GM19372 (cell line): ENCODE measurements around the gene LAMA1.
"Not testable (repeated sequence)": the region's sequence is repeated elsewhere in the genome, so short reads cannot be mapped to it uniquely, and the experiment has no call there.

ENCODE experiments used
- ATAC-seq: cut with Tn5 transposase; IDR thresholded peaks from one replicate; pipeline ENCODE4 v1.9.1; 2021; ENCODE audit warnings: mild to moderate bottlenecking, low read depth, moderate library complexity; ENCODE audit not compliant: unreplicated experiment

Gene LAMA1, protein sequence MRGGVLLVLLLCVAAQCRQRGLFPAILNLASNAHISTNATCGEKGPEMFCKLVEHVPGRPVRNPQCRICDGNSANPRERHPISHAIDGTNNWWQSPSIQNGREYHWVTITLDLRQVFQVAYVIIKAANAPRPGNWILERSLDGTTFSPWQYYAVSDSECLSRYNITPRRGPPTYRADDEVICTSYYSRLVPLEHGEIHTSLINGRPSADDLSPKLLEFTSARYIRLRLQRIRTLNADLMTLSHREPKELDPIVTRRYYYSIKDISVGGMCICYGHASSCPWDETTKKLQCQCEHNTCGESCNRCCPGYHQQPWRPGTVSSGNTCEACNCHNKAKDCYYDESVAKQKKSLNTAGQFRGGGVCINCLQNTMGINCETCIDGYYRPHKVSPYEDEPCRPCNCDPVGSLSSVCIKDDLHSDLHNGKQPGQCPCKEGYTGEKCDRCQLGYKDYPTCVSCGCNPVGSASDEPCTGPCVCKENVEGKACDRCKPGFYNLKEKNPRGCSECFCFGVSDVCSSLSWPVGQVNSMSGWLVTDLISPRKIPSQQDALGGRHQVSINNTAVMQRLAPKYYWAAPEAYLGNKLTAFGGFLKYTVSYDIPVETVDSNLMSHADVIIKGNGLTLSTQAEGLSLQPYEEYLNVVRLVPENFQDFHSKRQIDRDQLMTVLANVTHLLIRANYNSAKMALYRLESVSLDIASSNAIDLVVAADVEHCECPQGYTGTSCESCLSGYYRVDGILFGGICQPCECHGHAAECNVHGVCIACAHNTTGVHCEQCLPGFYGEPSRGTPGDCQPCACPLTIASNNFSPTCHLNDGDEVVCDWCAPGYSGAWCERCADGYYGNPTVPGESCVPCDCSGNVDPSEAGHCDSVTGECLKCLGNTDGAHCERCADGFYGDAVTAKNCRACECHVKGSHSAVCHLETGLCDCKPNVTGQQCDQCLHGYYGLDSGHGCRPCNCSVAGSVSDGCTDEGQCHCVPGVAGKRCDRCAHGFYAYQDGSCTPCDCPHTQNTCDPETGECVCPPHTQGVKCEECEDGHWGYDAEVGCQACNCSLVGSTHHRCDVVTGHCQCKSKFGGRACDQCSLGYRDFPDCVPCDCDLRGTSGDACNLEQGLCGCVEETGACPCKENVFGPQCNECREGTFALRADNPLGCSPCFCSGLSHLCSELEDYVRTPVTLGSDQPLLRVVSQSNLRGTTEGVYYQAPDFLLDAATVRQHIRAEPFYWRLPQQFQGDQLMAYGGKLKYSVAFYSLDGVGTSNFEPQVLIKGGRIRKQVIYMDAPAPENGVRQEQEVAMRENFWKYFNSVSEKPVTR (N-terminal part only)

DNA sequence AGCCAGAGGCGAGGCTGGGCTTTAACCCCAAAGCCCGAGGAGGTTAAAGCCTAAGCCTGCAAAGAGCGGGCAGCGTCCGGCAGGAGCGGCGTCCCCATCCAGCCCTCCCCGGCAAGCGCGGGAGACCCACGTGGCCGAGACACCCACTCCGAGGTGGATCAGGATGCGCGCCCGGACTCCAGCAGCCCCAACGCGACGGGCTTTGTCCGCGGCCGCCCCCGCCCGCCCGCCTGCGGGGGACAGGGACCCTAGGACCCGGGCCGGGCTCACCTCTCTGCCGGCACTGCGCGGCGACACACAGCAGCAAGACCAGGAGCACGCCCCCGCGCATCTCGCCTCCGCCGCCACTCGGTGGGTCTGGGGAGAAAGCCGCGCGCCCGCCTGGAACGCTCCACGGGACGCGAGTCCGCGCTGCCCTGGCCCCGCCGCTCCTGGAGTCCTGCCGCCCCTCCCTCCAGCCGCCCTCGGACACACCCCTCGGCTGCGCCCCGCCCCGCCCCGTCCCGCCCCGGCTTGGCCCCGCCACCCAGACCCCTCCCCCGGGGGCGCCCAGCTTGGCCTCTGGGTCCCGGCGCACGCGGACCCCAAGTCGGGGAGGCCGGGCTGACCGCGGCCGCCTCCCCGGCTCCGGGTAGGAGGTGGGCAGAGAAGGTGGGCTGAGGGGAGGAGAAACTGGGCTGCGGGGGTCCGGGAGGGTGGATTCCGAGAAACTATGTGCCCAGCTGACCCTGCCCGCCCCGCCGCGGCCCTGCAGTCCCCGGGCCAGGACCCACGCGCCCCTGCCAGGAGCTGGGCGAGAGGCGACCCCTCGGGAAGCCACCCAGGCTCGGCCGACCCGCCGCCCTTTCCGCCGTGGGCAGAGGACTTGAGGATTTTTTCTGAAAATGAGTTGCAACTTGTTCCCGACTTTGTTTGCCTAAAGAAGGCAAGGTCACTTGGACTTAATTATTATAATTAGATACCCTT, at the start of gene LAMA1:
LAMA1 (minus strand) TSS at position 408 of the 966 bp plus-strand sequence; CDS start at position 331, 77 bp downstream.
- no peak for ATAC-seq

DNA sequence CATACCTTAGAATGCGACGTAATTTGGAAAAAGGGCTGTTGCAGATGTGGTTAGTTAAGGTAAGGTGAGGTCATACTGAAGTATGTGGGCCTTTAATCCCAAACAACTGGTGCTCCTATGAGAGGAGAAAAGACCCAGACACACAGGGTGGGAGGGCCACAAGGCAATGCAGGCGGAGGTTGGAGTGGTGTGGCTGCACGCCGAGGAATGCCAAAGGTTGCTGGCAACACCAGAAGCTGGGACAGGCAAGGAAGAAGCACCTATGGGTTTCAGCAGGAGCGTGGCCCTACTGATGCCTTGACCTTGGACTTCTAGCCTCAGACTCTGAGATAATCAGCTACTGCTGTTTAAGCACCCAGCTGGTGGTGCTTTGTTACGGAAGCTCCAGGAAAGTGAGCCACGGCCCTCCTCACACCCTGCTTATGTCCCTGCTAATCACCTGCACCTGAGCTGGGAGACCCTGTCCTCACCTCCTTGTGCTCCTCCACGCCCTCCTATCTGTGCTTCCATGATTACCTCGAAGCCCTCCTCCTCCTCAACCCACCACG, 48.3 kb upstream of the LAMA1 start:
- no peak for ATAC-seq

DNA sequence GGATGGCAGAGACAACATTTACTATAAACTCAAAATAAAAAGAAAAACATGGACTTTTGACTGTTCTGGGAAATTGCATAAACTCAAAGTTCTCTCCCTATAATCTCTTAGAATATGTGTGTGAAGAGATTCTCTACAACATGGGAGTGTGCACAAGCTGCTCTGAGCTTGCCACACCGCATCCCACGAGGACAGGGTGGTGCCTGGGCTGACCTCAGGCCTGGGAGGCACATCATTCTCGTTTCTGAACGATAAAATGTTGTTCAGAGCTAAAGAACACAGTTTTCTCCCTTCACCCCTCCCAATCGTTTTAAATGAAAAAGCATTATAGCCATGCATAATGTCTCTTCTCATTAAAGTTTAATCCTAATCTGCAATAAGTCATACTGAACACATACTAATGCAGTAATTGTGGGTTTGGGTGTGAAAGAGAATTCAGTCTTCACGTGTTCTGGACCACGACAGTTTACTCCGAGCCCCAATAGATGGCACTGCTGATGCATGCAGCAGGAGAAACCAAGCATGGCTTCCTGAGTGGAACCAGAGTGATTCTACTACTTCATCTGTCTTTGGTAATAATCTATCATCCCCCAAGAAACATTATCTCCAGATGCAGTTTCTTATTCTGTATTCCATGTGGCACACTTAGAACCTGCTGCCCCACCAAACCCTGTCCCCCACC, 46.9 kb upstream of the LAMA1 start:
- ATAC-seq, result no peak

DNA sequence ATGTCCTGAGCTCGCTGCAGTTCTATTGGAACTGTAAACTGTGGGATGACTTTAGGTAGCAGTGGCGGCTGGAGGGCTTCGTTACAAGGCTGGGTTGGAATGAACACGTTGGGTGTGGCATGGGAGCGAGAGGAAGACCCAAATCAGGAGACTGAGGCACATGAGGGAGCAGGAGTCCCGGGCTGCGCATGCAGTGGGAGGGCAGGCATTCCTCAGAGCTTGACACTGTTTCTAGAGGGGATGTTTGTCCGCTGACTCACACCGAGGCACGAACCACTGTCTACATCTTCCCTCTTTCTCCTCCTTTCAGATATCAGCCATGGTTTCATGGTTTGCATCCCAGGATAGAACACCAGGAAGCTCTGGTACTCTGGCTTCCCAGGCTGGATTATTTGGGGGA, 40.6 kb upstream of the LAMA1 start:
- no peak for ATAC-seq

DNA sequence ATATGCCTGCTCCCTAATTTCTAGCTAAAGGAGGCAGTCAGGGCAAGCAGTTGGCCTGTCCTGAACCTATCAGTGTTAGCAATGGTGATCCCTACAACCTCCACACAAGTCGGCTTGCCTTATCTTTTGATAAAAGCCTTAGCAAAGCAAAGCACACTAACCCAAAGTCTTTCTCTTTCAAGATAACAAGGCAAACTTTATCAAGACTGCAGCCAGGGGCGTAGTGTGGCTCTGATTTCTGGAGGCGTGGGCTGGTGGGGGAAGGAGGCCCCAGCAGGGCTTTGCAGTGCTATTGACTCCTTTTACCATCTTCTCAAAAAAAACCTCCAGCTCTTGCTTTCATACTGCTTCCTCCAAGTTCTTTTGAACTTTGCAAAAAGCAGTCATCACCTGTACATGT, 40.2 kb upstream of the LAMA1 start:
- no peak for ATAC-seq

DNA sequence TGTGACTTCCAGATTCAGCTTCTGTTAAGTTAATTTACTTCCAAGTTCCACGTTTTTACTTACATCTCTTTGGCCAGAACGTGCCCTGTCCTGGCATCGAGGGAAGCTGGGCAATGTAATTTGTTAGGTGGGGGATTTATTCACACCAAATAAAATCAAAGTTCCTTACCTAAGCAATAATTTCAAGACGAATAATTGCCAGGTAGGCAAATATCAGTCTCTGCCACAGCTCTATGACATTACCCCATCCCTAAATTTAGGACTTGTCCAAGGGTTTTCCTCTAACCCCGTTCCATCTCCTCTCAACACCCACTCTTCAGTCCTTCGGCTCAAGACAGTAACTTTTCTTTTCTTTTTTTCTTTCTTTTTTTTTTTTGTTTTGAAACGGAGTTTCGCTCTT, 38.3 kb upstream of the LAMA1 start:
- ATAC-seq, result no peak

DNA sequence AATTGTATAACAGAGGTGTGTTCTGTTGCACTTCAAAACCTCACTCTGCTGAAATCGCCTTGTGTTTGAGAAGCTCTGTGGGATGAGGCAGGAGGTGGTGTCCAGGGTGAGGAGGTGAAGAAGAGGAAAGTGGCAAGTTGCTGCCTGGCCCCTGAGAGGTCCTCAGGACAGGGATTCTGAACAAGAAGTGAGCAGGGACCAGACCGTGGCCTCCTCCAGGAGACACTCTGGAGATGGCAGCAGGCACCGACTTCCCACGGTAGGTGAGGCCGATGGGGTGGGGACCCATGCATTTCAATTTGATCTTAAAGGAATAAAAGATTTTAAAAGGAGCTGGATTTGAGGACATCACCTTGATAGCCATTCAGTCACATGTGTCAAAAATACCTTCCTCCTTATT, 37.5 kb upstream of the LAMA1 start:
- ATAC-seq, result no peak

DNA sequence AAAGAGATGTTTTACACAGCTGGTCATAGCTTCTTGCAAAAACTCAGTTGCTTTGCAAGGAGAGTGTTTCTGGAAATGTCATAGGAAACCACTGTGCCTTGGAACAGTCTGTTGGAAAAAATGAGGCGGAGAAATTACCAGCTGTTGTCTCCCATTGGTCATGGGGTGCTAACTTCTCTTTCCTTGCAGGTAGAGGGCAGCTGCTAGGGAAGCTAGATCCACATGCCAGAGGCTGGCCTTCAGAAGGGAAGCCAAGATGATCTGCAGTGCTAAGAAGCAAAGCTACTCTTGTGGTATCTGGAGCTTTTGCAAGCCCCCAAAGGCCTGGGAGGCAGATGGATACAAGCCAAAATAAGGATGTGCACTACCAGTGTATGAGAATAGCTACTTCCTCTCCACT, 34.8 kb upstream of the LAMA1 start:
- no peak for ATAC-seq

DNA sequence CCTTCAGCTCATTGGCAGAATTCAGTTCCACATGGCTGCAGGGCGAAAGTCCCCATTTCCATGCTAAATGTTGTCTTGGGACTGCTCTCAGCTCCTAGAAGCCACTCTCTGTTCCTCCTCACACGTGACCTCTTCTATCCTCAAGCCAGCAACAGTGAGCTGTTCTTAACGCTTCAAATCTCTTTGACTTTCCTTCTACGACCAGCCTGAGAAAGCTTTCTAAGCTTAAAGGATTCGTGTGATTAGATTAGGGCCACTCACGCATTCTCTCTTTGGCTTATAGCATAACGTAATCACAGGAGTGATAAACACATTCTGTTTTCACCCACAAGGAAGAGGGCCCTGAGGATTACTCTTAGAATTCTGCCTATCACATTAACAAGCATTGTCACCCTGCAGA, 29.8 kb upstream of the LAMA1 start:
- ATAC-seq, result no peak

DNA sequence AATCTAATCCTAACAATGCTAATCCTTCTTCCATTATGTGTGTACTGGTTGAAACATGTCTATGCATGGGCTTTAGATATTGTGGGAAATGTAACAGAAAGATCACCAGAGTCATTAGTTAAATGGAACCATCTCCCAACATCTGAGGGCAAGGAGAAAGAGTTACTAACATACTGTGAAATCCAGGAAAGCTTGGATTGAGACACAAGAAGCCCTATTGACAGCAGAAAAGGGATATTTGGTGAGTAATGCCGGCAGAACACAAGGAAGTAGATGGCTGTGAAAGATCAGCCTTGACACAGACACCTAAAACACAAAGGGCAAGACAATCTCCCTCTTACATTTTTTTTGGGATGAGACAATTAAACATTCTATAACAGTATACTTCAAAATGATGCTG, 28.5 kb upstream of the LAMA1 start:
- no peak for ATAC-seq

DNA sequence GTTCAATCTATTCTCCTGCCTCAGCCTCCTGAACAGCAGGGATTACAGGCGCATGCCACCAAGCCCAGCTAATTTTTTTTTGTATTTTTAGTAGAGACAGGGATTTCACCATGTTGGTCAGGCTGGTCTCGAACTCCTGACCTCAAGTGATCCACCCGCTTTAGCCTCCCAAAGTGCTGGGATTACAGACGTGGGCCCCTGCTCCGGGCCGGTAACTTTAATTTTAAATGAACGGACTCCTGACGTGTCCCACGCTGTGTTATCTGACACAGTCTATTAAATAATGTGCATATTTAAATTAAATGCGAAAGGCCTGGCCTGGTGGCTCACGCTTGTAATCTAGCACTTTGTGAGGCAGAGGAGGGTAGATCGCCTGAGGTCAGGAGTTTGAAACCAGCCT, 27.3 kb upstream of the LAMA1 start:
- not testable (repeated sequence) for ATAC-seq

DNA sequence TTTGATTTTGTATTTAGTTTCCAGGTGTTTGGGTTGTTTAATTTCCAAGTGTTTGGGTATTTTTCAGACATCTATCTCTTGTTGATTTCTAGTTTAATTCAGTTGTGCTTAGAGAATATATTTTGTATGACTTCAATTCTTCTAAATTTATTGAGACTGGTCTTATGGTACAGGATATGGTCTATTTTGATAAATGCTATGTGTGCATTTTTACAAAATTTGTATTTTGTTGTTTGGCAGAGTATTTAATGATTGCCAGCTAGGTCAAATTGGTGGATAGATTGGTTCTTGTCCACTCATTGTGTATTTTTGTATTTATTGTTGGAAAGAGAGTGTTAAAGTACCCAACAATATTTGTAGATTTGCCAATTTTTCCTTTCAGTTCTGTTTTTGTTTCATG, 23.7 kb upstream of the LAMA1 start:
- ATAC-seq, result no peak

DNA sequence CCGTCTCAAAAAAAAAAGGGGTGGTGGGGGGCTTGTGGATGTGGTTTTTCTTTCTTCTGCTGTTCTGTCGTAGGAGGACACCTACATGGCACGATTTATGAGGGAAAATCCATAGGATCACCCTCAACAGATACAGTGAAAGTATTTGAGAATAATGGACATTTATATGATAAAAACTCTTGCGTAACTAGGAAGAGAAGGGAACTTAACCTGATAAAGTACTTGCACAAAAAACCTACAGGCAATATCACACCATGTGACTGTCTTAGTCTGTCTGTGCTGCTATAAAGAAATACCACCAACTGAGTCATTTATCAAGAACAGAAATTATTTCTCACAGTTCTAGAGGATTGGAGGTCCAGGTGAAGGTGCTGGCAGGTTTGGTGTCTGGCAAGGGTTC, 21.8 kb upstream of the LAMA1 start:
- no peak for ATAC-seq

DNA sequence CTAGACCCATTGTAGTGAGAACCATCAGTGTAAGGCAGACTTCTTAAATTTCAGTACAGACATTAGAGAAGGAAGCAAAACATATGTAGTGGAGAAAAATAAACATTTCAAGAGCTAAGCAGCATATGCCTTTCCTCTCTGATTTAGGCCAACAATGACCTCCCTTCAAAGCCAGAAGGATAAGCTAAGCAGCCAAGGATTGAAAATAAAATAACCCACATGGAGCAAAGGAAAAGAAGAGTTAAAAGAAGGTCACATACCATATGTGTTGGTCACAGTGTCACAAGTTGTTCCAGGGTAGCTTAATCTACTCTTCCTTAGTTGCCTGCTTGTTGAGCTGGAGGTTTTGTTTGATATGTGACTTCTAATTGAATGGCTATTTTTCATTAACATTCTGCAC, 15.6 kb upstream of the LAMA1 start:
- ATAC-seq, result no peak

DNA sequence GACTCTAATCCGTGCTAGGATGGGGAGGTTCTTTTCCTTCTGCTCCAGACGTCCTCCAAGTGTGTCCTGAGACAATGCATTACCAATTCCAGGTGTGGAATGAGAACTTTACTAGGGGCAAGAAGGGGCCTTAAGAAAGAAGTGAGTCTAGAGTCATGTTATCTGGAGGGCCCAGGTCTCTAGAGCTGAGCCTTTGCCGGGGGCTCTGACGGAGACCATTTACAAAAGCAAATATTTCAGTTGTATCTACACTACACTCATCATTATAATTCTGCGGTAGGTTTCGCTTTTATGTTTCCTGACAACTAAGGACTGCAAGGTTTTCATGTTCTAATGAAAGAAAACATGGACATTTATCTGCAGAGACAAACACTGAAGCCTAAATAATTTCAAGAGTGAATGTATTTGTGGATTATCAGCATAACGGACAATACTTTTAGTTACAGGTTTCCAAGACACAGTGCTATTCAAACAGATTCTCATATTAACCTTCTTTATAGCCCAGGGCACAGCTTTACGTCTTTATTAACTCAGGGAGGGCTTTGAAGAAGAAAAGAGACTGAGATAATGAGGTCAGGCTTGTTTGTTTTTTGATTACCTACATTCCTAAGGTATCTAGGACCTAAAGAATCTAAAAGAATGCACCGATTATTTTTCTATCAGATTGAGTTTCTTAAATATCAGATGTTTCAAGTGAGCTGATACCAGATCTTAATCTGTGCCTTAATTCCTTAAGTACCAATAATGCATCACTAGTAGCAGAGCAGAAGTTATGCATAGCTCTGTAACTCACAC, 15.0 kb upstream of the LAMA1 start:
- no peak for ATAC-seq

DNA sequence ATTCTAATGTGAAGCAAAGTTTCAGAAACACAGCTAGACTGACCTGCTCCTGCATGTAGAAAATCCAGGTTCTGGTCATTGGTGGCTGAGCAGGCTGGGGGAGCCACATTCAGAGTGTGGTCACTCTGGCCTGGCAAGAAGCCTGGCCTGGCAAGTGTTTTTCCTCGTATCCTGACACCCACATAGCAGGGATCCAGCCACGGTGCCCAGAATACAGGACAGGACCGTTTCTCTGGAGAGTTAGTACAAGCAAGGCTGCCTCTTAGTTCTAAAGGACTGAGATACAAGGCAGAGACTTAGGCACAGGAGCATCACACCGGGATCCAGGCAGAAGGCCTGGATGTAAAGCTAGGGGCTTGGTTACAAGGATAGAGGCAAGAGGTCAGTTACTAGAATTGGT, 4.8 kb upstream of the LAMA1 start:
- no peak for ATAC-seq

DNA sequence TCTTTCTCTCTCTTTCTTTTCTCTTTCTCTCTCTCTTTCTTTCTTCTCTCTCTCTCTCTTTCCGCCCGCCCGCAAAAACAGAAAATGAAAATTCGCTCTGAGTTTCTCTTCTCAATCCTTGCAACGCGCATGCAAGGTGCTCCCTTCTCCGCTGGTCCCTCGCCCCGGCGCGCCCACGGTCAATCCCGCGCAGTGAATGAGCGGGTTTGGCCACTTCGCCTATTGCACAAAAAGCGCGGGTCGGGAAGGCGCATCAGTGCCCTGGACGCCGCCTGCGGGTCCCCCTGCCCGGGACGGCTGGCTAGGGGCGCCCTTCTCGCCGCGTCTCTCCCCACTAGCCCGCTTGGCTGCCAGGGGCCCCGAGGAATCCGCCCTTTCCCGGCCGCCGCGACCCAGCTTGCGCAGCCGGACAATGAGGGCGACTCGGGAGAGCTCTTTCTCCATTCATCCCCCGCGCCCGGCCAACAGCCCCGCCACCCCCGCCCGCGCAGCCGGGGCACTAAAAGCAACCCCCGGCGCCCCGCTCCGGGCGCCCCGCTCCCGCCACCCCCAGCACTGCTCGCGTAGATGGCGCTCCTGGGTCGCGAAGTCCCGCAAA, 706 bp downstream of the LAMA1 start:
- no peak for ATAC-seq
